CD14-positive monocyte (primary cell): ENCODE data around the gene CHCHD6. TPM values are rescaled to one million over a fixed set of nuclear protein-coding genes. Genes with fewer than 3 reads are reported as not detected.

Experiments used
- DNase-seq, 3 donors: peaks; one replicate each; pipeline ENCODE4 v3.0.0-alpha.2; 2011 to 2022
- H2AFZ ChIP-seq: 2 replicates; pipeline ENCODE4 v1.6.0; 2012; ENCODE audit warnings: mild to moderate bottlenecking, low read depth, low read length, inconsistent platforms; ENCODE audit not compliant: insufficient read depth, poor library complexity, severe bottlenecking
- H3K27ac ChIP-seq, 2 donors: 1 replicate in 1 of 2; 2 replicates in 1 of 2; pipeline ENCODE4 v1.5.1; 2012 to 2013; ENCODE audit warnings: low read length in 2 of 2, control low read depth in 1 of 2, inconsistent platforms in 1 of 2, low read depth in 1 of 2, mild to moderate bottlenecking in 1 of 2
- H3K27me3 ChIP-seq, 2 donors: one replicate each; pipeline versions ENCODE4 v1.6.0 to v1.6.1; 2011 to 2013; ENCODE audit warnings: low read length in 2 of 2; ENCODE audit not compliant: control insufficient read depth in 2 of 2, insufficient read depth in 2 of 2
- H3K36me3 ChIP-seq, 2 donors: replicated peaks in 1 of 2; 1 replicate in 1 of 2; 2 replicates in 1 of 2; pipeline versions ENCODE4 v1.5.1 to v1.6.1; 2012 to 2013; ENCODE audit warnings: low read length in 2 of 2, control low read depth in 1 of 2, inconsistent platforms in 1 of 2, mild to moderate bottlenecking in 1 of 2; ENCODE audit not compliant: insufficient read depth in 2 of 2, control insufficient read depth in 1 of 2
- H3K4me1 ChIP-seq, 2 donors: 1 replicate in 1 of 2; 2 replicates in 1 of 2; pipeline versions ENCODE4 v1.5.1 to v1.6.1; 2012 to 2013; ENCODE audit warnings: low read length in 2 of 2, control low read depth in 1 of 2, inconsistent platforms in 1 of 2, mild to moderate bottlenecking in 1 of 2, moderate library complexity in 1 of 2; ENCODE audit not compliant: insufficient read depth in 2 of 2, control insufficient read depth in 1 of 2
- H3K4me2 ChIP-seq: replicated peaks from 2 replicates; pipeline ENCODE3; 2012; ENCODE audit warnings: low read length, moderate library complexity, mild to moderate bottlenecking; ENCODE audit not compliant: poor library complexity, severe bottlenecking; ENCODE audit errors: extremely low read depth
- H3K4me3 ChIP-seq, 3 experiments: fragments of 200-600 bp in 1 of 3; sonication (generic) in 1 of 3; replicated peaks in 1 of 3; 1 replicate in 2 of 3; 2 replicates in 1 of 3; pipeline ENCODE4 v1.5.1; 2011 to 2013; ENCODE audit warnings: low read length in 3 of 3, mild to moderate bottlenecking in 3 of 3, control low read depth in 2 of 3, low read depth in 2 of 3, inconsistent platforms in 1 of 3, moderate library complexity in 1 of 3
- H3K79me2 ChIP-seq: 2 replicates; pipeline ENCODE4 v1.6.0; 2012; ENCODE audit warnings: mild to moderate bottlenecking, control low read depth, inconsistent platforms, low read length, moderate library complexity; ENCODE audit not compliant: insufficient read depth
- H3K9ac ChIP-seq: 2 replicates; pipeline ENCODE4 v1.6.0; 2017; ENCODE audit warnings: low read length, mild to moderate bottlenecking; ENCODE audit not compliant: insufficient read depth, poor library complexity, severe bottlenecking
- H3K9me3 ChIP-seq, 2 donors: replicated peaks in 1 of 2; 1 replicate in 1 of 2; 2 replicates in 1 of 2; pipeline versions ENCODE4 v1.5.1 to v1.6.1; 2012 to 2013; ENCODE audit warnings: low read length in 2 of 2, control low read depth in 1 of 2; ENCODE audit not compliant: control insufficient read depth in 1 of 2, insufficient read depth in 1 of 2
- H4K20me1 ChIP-seq: 2 replicates; pipeline ENCODE4 v1.6.0; 2012; ENCODE audit warnings: mild to moderate bottlenecking, low read length, control low read depth, moderate library complexity; ENCODE audit not compliant: insufficient read depth
- H3K27ac Mint-ChIP-seq, 7 donors: one replicate each; pipeline ENCODE4 v1.8.0; 2020; ENCODE audit warnings: mild to moderate bottlenecking in 7 of 7, mixed read lengths in 7 of 7, moderate library complexity in 6 of 7, inconsistent platforms in 2 of 7
- H3K27me3 Mint-ChIP-seq, 3 donors: one replicate each; pipeline ENCODE4 v1.8.0; 2021 to 2022; ENCODE audit warnings: low read depth in 3 of 3, mild to moderate bottlenecking in 3 of 3, mixed read lengths in 3 of 3, moderate library complexity in 3 of 3, inconsistent platforms in 1 of 3
- H3K36me3 Mint-ChIP-seq, 2 donors: one replicate each; pipeline ENCODE4 v1.8.0; 2020; ENCODE audit warnings: mixed read lengths in 2 of 2, inconsistent platforms in 1 of 2, mild to moderate bottlenecking in 1 of 2
- H3K4me1 Mint-ChIP-seq: one replicate; pipeline ENCODE4 v1.8.0; 2020; ENCODE audit warnings: mild to moderate bottlenecking, mixed read lengths
- H3K4me3 Mint-ChIP-seq, 2 donors: one replicate each; pipeline ENCODE4 v1.8.0; 2020; ENCODE audit warnings: mild to moderate bottlenecking in 2 of 2, mixed read lengths in 2 of 2, moderate library complexity in 1 of 2
- H3K9me3 Mint-ChIP-seq, 7 donors: one replicate each; pipeline ENCODE4 v1.8.0; 2020 to 2022; ENCODE audit warnings: mixed read lengths in 7 of 7, mild to moderate bottlenecking in 6 of 7, moderate library complexity in 6 of 7, inconsistent platforms in 2 of 7
- CTCF ChIP-seq: fragments of 200-600 bp; IDR thresholded peaks from one replicate; pipeline ENCODE4 v1.8.0; 2022; ENCODE audit warnings: antibody characterized with exemption, mild to moderate bottlenecking
- WGBS: methylation state at CpG from one replicate; pipeline ENCODE4 v1.1.5; 2013; ENCODE audit warnings: missing lambda C conversion rate; ENCODE audit not compliant: insufficient coverage; 5-methylcytosine and 5-hydroxymethylcytosine counted together
- intact Hi-C, 2 donors: fragments of 100-400 bp; cut with micrococcal nuclease; formaldehyde crosslinking; loops; one replicate each; pipeline versions ENCODE4 v1.15.0 to v1.15.1; 2023
- polyA plus RNA-seq, 3 donors: library from polyadenylated mRNA; depleted of rRNA in 1 of 3; unstranded in 2 of 3; stranded (reverse) in 1 of 3; fragments of 300-500 nt in 2 of 3; fragments of >200 nt in 1 of 3; fragmentation: Illumina TruSeq in 2 of 3; gene quantifications; 1 replicate in 2 of 3; 2 replicates in 1 of 3; pipeline ENCODE4 v1.2.3, GENCODE V29; 2012 to 2021

The CHCHD6 gene
- polyA plus RNA-seq, 3 donors, result 1.1 to 1.8 (median 1.8) TPM

DNA sequence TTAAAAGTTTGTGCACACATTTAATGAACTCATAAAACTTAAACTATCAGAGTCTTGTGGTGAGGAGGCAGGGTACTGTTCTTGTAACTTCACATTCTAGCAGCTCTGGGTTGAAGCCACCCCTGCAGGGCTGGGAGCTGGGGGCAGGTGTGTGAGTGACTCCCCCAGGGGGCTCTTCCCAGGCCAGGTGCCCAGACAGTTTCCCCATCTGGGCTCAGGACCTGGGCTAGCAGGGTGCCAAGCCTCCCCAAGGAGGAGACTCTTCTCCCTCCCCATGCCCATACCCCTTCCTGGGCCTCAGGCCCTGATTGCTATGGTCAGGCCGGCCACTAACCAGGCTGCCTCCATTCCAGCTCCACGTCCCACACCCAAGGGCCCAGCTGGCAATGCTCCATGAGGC lies 22.0 kb upstream of the CHCHD6 start:
- peaks cover 0 to 2% (median 0%) of the 10 kb centered on the region in 7 donors for H3K9me3 Mint-ChIP-seq
- H3K9ac ChIP-seq, result no peak overlapping the region
- H3K4me2 ChIP-seq, result no peak overlapping the region
- no peak overlapping the region for H2AFZ ChIP-seq
- DNase-seq, result no peak
- WGBS, result 91% methylated on average over 2 of the region's 2 CpGs
- peaks cover 13 to 26% (median 16%) of the 10 kb centered on the region in 3 donors for H3K27me3 Mint-ChIP-seq
- no peak overlapping the region for H3K27ac Mint-ChIP-seq
- no peaks in the 10 kb centered on the region for H3K36me3 ChIP-seq
- no peaks in the 10 kb centered on the region for H4K20me1 ChIP-seq
- no peaks in the 10 kb centered on the region for H3K36me3 Mint-ChIP-seq
- peaks cover 8% of the 10 kb centered on the region for H3K4me1 Mint-ChIP-seq
- H3K79me2 ChIP-seq, result no peaks in the 10 kb centered on the region
- intact Hi-C loops, result loop anchor here in 1 of 2 donors (10.0 kb wide), 1 partner anchor 863 kb away; no protein-coding TSS in a partner anchor
- H3K27ac ChIP-seq, result no peak overlapping the region
- H3K4me3 ChIP-seq, result no peak overlapping the region
- H3K4me3 Mint-ChIP-seq, result no peak overlapping the region
- peaks cover 0 to 12% of the 10 kb centered on the region in 2 donors for H3K27me3 ChIP-seq
- no peaks in the 10 kb centered on the region for H3K9me3 ChIP-seq
- no peak for TF ChIP-seq CTCF
- peaks cover 5 to 8% of the 10 kb centered on the region in 2 donors for H3K4me1 ChIP-seq

DNA sequence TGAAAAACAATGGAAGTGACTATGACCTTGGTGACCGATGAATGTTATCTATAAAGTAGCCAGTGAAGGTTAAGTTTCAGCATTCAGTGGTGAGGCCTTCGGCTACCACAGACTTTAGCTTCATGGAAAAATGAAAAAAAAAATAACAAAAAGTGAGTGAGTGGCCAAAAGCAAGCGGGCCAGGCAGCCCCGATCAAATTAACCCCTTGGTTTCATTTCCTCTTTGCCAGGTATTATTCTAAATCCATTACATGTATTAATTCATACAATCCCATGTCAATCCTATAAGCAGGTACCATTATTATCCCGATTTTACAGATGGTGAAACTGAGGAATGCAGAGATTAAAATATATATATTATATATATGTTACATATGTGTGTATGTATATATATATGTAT lies 21.0 kb upstream of the CHCHD6 start:
- Mint-ChIP-seq H3K4me3 (no peak overlapping the region), H3K4me1 (peaks cover 8% of the 10 kb centered on the region), H3K27ac (no peak overlapping the region), H3K9me3 (peaks cover 0 to 2% (median 0%) of the 10 kb centered on the region in 7 donors), H3K27me3 (peaks cover 8 to 23% (median 12%) of the 10 kb centered on the region in 3 donors), H3K36me3 (no peaks in the 10 kb centered on the region)
- intact Hi-C loops, result loop anchor here in 1 of 2 donors (10.0 kb wide), 1 partner anchor 862 kb away; no protein-coding TSS in a partner anchor
- no peak overlapping the region for H2AFZ ChIP-seq
- WGBS, result 86% methylated on average over 1 of the region's 5 CpGs
- no peak for TF ChIP-seq CTCF
- no peak overlapping the region for H3K4me2 ChIP-seq
- H3K27me3 ChIP-seq, result peaks cover 0 to 12% of the 10 kb centered on the region in 2 donors
- H3K27ac ChIP-seq, result no peak overlapping the region
- H3K36me3 ChIP-seq, result no peaks in the 10 kb centered on the region
- H3K4me1 ChIP-seq, result peaks cover 5 to 8% of the 10 kb centered on the region in 2 donors
- no peaks in the 10 kb centered on the region for H4K20me1 ChIP-seq
- H3K4me3 ChIP-seq, result no peak overlapping the region
- no peak overlapping the region for H3K9ac ChIP-seq
- H3K9me3 ChIP-seq, result no peaks in the 10 kb centered on the region
- DNase-seq, result no peak
- no peaks in the 10 kb centered on the region for H3K79me2 ChIP-seq
